GM19463 (cell line): ENCODE measurements around the gene PPAN.

Source experiments
- ATAC-seq: cut with Tn5 transposase; IDR thresholded peaks from one replicate; pipeline ENCODE4 v1.9.1; 2021; ENCODE audit warnings: mild to moderate bottlenecking, moderate library complexity; ENCODE audit not compliant: unreplicated experiment

Gene PPAN

DNA sequence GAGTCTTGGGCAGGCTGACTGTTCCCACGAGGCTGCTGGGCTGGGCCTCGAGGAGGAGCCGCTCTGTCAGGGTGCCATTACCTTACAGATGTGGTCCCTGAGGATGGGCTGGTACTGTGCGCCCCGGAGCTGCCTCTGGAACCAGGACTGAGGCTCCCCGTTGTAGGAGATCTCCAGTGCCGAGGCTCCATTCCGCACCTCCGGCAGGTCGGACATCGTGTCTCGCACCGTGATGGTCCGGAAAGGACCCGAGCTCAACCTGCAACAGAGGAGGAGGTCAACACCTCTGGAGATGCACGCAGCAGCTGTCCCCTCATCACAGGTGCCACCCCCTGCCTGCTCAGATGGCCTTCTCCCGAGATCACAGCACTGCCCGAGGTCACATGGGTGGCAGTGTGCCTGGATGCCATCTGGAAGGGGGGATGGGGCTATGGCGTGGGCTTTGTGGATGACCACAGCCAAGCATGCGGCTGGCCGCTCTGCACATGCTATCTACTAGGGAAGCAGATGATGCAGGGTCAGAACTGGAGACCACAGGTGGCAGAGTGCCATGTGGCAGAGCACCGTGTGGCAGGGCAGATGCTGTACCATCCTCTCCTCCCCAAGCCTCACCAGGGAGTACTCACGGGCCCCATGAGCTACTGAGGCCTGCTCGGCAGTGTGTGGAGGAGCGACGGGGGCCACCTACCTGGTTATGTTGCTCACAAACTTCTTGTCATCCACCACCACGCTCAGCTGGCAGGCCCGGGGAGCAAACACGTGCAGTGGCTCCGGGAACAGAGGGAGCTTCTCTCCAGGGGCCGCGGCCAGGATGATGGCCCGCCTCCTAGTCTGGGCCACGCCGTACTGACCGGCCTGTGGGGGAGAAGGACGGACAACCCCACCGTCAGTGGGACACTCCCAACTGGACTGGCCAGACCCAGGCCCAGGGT, 31.9 kb downstream of the PPAN start:
- no peak for ATAC-seq

DNA sequence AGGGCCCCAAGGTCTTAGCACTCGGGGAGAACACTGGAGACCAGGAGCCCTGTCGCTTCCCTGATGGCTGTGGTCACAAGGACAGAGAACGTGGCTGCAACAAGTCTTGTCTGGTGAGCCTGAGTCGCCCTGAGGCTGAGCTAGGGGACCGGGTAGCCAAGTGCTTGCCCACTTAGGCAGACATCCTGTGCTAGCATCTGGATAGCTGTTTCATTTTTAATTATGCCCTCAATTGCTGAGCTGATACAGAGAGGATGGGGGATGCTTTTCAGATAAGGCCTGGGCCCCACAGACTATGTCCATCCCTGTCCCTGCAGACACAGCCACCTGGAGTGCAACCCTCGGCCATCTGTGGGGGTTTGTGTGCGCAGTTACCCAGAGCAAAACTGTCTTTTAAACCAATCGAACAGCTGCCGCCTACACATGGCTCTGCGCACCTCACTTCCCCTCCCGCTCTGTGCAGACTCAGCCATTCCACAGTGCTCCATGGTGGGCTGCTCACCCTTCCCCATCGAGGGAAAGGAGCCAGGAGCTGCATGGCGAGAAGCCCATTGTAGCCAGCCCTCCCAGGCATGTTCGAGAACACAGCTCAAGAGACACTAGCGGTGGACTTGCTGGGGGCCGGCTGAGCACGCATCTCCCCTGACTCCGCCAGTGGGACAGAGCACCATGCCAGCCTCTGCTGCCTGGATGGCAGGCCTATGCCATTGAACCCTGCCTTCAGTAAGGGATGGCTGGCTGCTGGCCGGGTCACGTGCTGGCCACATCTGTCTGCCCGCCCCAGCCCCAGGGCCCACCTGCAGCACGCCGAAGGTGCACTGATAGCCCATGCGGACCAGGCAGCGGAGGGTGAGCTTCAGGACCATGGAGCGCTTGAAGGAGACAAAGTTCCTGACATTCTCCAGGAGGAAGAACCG, 33.0 kb downstream of the PPAN start:
- no peak for ATAC-seq

DNA sequence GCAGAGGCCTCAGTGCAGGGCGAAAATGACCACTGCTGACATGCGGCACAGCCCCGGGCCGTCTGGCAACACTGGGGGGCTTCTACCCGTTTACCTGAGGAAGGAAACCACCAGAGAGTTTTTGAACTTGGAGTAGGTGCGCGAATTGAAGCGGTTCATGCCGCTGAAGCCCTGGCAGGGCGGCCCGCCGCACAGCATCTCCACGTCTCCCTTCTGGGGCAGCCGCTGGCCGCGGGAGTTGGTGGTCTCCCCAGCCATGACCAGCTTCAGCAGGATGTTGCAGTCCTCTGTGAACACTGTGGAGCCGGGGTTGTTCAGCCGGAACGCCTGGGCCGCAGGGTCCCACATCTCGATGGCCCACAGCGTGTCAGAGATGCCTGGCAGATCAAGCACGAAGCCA, 33.8 kb downstream of the PPAN start:
- no peak for ATAC-seq

DNA sequence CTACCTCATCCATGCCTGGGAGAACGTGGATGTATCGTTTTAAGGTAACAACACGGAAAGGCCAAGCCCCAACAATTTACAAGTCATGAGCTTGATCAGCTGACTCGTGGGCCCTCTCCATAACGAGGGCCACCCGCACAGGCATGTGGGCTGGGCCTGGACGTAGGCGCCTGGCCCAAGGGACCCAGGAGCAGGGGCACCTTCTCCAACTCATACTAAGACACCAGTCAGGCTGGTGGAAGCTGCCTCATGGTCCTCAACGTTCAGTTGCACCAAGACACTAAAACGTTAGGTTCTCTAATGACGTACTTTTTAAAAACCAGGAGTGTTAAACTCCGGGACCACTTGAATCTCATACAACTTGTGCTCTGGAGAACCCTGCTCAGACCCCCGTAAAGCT, 35.3 kb downstream of the PPAN start:
- ATAC-seq: no peak

DNA sequence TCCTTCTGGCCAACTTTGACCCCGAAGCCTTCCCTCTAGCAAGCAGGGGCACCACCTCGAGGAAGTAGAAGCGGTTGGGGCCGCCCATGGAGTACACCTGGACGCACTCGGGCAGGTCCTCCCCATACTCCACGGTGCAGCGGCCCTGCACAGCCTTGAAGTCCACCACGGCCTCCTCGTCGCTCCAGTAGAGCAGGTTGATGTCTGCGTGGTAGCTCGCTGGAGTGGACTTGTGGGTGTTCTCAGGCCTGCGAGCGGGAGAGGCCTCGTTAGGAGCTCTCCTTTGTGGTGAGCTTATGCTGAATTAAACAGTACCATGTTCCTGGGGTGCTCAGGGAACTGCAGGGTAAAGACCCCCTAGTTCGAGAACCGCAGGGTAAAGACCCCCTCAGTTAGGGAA, 35.8 kb downstream of the PPAN start:
- no peak for ATAC-seq

DNA sequence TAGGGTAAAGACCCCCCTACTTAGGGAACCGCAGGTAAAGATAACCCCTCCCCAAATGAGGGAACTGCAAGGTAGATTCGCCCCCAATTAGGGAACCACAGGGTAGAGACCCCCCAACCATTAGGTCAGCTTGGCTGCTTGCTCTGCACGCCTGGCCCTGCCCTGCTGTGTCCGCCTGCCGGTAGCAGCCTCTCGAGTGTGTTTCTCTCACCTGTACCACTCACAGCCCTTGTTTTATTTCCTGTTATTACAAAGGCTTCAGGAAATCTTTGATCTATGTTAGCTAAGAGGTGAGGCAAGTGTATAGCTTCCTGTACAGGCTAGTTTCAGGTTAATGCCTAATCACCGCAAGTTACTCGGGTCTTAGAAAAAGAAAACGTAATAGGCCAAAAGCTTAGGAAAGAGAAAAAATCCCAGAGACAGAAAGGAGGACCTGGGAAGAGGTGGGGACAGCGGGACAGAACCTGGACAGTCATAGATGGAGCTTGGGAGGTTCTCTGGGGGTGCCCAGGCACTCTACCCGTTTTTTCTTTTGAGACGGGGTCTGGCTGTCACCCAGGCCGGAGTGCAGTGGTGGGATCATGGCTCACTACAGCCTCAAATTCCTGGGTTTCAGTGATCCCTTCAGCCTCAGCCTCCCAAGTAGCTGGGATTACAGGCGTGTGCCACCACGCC, 36.7 kb downstream of the PPAN start:
- no peak for ATAC-seq

DNA sequence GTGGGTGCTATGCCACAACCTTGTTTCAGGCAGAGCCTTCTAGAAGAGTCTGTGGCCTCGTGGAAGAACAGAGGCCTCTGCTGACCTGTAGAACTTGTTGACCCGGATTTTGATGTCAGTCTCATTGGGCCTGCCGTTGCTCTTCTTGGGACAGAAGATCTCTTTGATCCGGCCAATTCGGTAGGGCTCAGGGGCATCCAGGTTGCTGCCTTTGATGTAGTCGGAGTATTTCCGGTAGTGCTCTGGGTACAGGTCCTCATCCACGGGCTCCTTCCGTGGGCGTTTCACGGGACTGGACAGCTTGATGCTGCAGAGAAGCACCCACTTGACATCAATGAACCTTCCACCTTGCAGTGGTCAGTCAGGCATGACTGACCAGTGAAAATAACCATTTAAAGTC, 37.5 kb downstream of the PPAN start:
- no peak for ATAC-seq

DNA sequence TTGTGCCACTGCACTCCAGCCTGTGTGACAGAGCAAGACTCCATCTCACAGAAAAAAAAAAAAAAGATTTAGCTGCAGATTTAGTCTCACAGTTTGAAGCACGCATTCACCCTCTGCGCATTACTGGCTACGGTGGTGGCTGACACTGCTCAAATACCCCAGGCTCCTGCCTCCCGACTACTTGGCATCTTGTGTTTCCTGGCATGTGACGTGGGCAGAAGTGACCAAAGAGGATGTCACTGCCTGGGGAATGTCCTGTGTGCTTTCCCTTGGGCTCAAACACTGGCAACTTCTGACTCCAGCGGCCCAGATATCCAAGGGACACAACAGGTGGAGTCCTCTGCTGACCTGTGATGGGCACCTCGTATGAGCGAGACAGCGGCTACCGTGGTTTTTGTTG, 38.2 kb downstream of the PPAN start:
- no peak for ATAC-seq

DNA sequence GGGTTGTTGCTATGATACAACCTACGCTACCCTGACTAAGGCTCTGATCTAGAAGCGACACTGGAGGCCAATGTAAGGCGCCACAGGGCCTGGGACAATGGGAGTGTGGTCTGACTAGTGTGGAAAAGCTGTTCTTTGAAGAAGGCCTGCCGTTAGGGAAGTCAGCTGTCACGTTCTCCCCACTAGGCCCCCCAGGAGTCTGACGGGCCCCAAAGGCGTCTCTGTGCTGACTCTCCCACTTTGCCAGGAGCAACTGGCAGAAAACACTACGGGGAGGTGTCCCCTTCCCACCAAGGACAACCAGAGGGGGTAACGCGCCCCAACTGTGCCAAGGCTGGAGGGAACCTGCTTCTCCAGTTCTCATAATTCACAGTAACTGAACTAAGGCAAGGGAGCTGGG, 38.9 kb downstream of the PPAN start:
- no peak for ATAC-seq

DNA sequence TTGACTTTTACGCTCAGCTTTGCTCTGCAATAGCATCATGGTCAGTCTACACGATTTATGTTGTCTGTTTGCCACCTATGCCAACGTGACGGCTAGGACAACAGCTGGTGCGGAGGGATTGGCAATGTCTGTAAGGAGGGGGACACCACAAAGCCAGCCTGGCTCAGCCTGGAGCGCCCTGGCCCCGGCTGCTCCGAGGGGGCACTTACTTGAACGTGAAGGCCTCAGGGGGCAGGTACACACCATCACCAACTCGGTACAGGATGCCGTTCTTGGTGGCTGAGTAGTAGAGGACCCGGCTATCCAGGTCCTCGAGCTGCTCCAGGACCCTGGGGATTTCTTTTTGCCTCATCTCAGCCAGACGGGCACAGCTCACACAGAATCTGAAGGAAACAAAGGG, 40.0 kb downstream of the PPAN start:
- no peak for ATAC-seq

DNA sequence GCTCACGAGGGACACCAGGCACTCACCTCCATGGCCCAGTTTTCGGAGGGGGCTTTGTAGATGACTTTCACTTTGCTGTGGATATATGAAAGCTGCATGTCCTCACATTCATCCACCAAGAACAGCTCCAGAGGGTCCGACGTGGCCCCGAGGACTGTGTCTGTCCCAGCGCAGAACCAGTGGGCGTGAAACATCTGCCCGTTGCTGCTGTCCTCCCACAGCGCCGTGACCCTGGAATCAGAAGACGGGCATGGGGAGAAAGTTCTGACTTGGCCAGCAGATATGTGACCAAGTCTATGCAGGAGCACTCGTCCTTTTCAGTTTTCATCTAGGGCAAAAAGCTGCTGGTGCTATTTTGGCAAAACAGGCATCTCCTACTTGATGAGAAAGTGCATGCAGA, 43.3 kb downstream of the PPAN start:
- no peak for ATAC-seq

DNA sequence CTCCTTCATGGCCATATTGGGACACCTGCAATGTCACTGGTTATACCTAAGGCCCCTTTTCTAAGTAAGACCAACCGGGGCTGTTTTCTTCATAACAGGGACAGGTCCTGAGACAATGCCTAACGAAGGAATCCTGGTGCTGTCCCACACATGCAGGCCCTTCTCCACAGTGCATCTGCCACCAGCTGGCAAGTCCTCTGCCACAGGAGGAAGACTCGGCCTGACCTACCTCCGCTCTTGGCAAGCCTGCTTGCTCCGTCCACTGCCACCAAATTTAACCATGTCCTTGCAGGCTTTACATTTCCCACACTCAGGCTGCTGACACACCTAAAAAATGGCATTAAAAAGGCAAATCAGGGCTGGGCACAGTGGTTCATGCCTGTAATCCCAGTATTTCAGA, 45.4 kb downstream of the PPAN start:
- no peak for ATAC-seq

DNA sequence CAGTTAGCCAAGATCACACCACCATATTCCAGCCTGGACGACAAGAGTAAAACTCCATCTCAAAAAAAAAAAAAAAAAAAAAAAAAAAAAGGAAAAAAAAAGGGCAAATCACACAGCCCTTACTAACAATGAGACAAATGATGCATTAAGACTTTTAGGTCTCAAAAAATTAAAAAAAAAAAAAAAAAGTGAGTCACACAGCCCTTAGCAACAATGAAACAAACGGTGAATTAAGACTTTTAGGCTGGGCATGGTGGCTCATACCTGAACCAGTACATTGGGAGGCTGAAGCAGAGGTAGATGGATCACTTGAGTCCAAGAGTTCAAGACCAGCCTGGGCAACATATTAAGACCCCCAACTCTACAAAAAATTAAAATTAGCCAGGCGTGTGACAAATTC, 45.9 kb downstream of the PPAN start:
- ATAC-seq: no peak

DNA sequence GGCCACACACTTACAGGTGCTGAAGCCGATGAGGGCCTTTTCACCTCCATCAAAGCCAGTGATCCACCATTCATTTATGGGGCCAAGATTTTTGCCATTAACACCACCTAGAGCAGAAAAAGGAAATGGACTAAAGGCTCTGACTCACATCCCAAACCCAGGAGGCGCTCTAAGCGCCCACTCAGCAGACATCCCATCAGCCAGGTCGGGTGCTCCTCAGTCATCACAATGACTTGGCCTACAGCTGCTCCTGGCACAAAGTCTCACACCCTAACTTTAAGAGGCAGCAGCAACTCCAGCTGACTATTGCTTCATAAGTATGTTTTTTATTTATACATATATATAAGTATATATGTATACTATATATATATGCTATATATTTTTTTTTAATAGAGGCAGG, 49.7 kb downstream of the PPAN start:
- ATAC-seq: no peak

DNA sequence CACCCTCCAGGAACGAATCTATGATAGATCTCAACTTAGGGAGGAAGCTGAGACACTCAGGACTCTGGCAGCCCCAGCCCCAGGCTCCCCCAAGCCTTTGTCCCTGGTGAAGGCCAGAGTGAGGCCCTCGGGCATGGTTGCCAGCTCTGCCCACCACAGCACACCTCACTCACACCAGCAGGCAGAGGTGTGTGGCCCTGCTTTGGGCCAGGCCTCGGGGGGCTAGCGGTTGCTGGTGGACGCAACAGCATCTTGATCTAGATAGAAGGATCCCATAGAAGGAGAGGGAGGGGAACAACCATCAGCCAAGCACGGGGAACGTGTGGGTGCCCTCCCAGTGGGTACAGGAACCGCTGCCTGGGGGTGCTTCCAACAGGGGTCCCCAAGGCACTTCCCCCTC, 51.9 kb downstream of the PPAN start:
- no peak for ATAC-seq

DNA sequence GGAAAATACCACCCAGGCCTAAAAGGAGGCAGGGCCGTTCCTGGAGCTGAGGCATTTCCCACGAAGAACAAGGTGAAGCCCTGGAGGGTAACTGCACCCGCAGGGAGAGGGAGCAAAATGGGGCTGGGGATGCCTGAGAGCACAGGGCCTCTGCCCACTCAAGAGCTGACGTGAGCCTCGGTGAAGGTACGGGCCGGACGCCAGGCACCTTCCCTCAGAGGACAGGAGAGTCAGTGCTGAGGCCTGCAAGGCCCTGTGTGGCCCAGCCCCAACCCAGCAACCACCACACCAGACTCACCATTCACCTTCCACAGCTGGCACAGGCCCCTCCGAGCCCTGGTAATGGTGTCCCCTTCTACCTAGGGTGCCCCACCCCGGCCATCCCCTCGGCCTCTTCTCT, 52.3 kb downstream of the PPAN start:
- ATAC-seq: no peak

DNA sequence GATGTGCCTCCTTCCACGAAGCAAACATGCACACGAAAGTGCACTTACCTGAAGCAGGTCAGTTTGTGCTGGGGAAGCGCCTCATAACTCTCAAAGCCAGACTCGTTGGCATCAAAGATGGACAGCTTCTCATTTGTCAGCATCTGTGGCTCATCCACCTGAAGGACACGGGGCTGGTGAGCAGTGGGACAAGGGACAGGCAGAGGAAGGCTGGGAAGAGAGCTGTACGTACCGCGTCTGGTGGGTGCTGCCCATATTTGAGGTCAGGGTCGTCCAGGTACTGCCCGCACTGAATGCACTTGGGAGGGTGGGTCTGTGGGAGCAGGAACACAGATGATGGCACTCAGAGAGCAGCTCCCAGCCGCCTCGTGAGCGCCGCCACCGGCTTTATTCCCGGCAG, 53.4 kb downstream of the PPAN start:
- ATAC-seq: no peak
